NCI-H187 treated with DMSO at 0.1 percent for 48 hours (cell line): ENCODE measurements around the gene SLC23A3.
"Not testable (repeated sequence)": the region's sequence is repeated elsewhere in the genome, so short reads cannot be mapped to it uniquely, and the experiment has no call there.

ENCODE experiments used
- DNase-seq: peaks from one replicate; lab custom pipeline; 2025; lab: John Stamatoyannopoulos, UW

SLC23A3 gene

DNA sequence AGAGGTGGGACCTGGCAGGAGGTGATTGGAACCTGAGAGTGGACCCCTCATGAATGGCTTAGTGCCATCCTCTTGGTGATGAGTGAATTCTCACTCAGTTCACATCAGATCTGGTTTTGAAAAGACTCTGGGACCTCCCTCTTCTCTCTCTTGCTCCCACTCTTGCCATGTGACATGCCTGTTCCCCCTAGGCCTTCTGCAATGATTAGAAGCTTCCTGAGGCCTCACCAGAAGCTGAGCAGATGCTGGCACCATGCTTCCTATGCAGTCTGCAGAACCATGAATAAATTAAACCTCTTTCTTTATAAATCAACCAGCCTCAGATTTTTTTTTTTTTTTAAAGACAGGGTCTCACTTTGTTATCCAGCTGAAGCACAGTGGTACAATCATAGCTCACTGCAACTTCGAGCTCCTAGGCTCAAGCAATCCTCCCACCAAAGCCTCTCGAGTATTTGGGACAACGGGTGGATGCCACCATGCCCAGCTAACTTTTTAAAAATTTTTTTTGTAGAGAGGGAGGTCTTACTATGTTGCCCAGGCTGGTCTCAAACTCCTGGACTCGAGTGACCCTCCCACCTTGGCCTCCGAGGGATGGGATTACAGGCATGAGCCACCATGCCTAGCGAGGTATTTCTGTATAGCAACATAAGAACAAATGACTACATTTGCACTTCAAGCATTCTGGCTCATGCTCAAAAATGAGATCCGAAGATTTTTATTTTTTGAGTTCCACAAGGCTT lies 34.8 kb upstream of the SLC23A3 start:
- DNase-seq, result no peak

DNA sequence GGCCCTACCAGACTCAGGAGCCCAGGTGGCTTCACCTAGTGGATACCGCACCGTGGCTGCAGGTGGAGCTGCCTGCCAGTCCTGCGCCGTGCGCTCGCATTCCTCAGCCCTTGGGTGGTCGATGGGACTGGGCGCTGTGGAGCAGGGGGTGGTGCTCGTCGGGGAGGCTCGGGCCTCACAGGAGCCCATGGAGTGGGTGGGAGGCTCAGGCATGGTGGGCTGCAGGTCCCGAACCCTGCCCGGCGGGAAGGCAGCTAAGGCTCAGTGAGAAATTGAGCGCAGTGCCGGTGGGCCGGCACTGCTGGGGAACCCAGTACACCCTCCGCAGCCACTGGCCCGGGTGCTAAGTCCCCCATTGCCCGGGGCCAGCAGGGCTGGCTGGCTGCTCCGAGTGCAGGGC lies 31.5 kb upstream of the SLC23A3 start:
- not testable (repeated sequence) for DNase-seq

DNA sequence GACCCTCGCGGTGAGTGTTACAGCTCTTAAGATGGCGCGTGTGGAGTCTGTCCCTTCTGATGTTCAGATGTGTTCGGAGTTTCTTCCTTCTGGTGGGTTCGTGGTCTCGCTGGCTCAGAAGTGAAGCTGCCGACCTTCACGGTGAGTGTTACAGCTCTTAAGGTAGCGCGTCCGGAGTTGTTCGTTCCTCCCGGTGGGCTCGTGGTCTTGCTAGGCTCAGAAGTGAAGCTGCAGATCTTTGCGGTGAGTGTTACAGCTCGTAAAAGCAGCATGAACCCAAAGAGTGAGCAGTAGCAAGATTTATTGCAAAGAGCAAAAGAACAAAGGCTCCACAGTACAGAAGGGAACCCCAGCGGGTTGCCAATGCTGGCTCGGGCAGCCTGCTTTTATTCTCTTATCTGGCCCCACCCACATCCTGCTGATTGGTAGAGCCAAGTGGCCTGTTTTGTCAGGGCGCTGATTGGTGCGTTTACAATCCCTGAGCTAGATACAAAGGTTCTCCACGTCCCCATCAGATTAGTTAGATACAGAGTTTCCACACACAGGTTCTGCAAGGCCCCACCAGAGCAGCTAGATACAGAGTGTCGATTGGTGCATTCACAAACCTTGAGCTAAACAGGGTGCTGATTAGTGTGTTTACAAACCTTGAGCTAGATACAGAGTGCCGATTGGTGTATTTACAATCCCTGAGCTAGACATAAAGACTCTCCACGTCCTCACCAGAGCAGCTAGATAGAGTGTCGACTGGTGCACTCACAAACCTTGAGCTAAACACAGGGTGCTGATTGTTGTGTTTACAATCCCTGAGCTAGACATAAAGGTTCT lies 30.9 kb upstream of the SLC23A3 start:
- DNase-seq, result not testable (repeated sequence)

DNA sequence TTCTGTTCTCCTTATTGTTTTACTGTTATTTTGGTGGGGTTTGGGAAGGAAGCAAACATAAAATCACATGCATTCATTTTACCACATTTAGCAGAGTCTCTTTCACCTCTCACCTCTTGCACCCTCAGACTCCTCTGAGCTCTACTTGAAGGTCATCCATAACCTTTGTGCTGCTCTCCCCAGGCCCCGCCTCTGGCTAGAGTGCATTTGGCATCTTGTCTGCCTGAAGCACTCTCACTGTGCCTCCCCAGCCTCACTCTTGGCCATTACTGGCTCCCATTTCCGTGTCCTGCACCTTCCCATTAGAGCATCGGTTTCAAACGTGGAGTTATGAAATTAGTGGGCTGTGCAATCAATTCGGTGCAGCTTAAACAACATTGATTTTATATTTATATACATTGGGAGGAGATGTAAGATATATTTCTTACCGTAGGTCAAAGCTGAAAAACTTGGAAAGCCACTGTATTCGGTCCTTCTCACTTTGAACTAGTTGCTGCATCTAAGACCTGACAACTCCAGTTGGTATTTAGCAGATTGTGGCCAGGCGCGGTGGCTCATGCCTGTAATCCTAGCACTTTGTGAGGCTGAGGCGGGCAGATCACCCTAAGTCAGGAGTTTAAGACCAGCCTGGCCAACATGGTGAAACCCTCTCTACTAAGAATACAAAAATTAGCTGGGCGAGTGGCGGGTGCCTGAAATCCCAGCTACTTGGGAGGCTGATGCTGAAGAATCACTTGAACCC lies 29.8 kb upstream of the SLC23A3 start:
- no peak for DNase-seq

DNA sequence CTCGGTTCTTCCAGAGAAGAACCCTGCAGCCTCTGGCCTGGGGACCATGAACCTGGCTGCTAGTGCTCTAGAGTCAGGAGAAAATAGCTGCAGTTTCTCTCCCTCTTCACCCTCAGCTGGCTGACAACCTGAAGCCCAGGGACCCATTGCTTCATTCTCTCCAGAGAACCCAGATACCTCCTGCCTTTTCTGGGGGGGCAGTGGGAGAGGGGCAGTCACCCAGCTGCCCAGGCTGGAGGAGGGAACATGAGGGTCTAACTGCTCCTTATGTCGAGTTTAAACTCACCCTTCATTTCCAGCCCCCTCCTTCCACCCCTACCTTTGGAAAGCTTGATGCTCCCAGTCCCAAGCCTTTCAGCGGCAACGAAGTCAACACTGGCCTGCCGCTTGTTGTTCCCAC lies 29.1 kb upstream of the SLC23A3 start:
- DNase-seq, result no peak

DNA sequence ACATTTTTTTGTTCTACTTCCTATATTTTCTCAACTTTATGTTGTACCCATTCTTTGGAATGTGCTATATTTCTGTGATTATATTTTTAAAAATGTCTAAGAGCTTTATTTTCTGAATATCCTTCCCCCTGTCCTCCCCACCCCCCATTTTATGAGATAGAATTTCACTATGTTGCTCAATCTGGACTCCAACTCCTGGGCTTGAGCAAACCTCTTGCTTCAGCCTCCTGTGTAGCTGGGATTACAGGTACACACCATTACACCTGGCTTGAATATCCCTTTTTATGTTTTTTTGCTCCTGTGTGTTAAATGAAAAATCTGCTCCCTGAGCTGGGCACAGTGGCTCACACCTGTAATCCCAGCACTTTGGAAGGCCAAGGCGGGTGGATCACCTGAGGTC lies 27.6 kb upstream of the SLC23A3 start:
- DNase-seq, result no peak

DNA sequence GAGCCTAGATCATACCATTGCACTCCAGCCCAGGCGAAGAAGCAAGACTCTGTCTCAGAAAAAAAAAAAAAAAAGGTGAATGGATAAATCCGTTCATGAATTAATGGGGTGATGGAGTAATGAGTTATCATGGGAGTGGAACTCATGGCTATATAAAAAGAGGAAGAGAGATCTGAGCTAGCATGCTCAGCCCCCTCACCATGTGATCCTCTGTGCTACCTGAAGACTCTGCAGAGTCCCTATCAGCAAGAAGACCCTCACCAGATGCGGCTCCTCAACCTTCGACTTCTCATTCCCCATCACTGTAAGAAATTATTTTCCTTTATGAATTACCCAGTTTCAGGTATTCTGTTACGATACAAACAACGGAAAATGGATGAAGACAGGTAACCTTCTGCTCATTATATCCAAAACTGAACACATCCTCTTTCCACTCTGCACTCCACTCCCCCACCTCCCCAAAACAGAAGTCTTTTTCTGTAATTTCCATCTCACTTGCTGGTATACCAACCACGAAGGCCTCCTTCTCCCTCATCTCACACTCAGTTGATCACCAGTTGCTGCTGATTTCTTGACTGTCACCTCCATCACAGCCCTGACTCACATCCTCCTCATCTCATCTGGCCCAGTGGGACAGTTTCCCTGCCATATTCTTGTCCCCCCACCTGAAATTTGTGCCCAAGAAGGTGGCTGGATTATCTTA lies 17.1 kb upstream of the SLC23A3 start:
- DNase-seq, result no peak

DNA sequence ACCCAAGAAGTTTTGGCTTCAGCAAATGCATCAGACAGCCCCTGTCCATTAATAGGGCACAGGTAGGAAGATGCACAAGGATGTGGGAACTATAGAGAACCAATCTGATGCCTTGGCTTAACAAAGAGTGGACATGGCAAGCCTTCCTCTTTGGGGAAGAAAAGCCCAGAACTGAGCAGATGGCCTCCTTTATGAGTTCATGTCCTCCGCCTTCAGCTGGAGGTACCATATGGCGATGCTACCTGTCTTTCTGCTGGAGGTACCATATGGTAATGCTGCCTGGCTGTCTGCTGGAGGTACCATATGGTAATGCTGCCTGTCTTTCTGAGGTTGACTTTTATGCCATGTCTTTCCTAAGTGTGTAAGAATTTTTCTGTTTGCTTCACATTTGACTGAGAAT lies 14.3 kb upstream of the SLC23A3 start:
- no peak for DNase-seq

DNA sequence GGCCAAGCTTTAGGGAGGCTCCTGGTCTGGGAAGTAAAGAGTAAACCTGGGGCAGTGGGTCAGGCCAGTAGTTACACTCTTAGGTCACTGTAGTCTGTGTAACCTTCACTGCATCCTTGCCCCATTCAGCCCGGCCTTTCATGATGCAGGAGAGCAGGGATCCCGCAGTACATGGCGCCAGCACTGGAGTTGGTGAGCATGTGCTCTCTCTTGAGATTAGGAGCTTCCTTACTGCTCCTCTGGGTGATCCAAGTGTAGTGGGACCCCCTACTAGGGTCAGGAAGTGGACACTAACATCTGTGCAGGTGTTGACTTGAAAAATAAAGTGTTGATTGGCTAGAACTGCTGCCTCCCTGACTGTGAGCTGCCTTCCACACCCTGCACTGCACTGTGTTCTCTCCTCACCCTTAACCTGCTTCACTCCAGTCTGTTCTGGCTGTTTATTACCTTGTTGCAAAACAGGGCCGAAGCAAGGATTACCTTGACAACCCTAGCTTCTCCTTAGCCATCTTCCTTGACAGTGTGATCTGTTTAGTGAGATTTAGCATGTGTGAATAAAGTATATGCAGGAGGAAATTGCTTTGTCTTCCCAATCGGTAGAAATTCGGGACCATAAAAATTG lies 13.4 kb upstream of the SLC23A3 start:
- DNase-seq, result no peak

DNA sequence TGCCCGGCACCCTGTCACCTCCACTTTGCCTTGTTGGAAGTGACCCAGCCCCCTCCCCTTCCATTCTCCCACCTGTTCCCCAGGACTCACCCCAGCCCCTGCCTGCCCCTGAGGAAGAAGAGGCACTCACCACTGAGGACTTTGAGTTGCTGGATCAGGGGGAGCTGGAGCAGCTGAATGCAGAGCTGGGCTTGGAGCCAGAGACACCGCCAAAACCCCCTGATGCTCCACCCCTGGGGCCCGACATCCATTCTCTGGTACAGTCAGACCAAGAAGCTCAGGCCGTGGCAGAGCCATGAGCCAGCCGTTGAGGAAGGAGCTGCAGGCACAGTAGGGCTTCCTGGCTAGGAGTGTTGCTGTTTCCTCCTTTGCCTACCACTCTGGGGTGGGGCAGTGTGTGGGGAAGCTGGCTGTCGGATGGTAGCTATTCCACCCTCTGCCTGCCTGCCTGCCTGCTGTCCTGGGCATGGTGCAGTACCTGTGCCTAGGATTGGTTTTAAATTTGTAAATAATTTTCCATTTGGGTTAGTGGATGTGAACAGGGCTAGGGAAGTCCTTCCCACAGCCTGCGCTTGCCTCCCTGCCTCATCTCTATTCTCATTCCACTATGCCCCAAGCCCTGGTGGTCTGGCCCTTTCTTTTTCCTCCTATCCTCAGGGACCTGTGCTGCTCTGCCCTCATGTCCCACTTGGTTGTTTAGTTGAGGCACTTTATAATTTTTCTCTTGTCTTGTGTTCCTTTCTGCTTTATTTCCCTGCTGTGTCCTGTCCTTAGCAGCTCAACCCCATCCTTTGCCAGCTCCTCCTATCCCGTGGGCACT lies 12.7 kb upstream of the SLC23A3 start:
- DNase-seq, result no peak

DNA sequence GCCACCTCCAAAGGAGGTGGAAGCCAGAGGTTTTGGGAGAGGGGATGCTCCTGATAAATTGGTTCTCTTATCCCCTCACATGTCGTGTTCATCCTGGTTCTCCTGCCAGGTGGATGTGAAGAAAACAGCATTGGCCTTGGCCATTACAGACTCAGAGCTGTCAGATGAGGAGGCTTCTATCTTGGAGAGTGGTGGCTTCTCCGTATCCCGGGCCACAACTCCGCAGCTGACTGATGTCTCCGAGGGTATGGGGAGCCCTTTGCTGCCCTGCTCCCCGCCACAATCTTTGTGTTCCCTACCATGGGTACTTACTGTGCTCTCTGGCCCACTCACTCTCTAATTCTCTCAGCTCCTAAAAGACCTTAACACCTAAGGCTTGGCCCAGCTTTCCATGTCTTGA lies 11.7 kb upstream of the SLC23A3 start:
- no peak for DNase-seq

DNA sequence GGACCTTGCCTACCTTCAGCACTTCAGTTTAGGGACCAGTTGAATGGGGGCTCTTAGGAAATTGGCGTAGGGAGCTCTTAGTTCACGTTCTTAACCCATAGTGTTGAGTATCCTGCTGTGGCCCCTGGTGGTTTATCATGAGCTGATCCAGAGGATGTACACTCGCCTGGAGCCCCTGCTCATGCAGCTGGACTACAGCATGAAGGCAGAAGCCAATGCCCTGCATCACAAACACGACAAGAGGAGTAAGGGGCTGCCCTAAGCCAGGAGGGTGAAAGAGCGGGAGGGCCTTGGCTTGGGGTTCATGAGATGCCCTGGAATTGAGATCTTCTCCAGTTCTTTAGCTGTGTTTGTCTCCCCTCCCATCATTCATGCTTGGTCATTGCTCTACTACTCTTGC lies 11.1 kb upstream of the SLC23A3 start:
- DNase-seq, result no peak

DNA sequence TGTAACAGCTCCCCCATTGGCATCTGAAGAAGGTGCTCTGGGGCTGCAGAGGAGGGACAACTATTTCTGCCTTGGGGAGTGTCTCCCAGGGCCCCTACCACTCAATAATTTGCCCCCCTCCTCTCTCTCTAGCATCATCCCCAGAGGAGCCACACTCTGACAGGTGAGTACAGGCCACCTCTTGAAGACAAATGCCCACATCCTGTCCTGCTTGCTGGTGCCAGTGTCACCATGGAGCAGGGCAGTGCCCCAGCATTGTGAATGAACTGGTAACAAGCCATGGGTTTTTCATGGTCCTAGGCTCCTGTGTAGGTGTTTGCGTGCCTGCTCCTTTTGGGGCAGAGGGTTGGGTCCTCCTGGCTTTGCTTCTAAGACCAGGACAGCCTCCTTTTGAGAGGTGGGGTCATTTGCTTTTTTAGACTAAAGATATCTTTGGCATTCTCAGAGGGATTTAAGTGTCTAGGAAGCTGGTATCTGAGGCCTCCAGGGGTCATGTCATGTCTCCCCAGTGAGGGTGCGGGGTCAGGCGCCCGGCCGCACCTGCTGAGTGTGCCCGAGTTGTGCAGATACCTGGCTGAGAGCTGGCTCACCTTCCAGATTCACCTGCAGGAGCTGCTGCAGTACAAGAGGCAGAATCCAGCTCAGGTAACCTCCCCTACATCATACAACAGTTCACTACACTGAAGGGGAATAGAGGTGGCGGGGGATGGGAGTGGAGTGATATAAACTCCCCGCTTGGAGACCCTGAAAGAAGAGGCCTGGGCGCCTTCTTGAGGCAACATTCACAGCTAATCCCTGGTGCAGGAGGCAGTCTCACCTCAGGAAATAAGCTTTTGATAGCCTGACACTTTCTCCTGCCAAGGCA lies 10.0 kb upstream of the SLC23A3 start:
- no peak for DNase-seq

DNA sequence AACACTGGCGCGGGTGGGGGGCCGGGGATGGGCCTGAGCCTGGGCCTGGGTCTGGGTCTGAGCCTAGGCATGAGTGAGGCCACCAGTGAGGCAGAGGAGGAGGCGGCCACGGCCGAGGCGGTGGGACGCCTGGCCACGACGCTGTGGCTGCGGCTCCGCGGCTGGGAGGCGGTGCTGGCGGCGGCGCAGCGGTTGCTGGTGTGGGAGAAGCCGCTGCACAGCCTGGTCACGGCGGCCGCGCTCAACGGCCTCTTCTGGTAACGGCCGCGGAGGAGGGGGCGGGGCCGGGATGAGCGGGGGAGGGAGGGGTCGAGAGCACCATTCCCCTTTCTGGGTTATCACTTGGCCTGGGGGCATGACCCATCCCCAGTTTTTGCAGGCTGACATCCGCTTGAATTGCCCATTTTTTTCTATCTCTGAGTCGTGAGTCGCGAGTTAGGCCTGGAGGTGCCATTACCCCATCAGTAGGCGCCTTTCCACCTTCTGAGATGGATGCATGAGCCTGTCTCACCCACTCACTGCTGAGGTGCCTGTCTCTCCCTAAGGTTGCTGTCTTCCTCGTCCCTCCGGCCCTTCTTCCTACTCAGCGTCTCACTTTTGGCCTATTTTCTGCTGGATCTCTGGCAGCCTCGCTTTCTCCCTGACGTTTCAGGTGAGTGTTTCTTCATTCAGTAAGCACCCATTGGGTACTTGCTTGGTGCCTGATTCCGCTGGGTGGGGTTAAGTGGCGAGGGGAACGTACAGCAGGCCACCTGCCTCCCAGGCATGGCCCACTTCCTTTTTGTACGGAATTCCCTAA lies 8.7 kb upstream of the SLC23A3 start:
- DNase-seq, result no peak

DNA sequence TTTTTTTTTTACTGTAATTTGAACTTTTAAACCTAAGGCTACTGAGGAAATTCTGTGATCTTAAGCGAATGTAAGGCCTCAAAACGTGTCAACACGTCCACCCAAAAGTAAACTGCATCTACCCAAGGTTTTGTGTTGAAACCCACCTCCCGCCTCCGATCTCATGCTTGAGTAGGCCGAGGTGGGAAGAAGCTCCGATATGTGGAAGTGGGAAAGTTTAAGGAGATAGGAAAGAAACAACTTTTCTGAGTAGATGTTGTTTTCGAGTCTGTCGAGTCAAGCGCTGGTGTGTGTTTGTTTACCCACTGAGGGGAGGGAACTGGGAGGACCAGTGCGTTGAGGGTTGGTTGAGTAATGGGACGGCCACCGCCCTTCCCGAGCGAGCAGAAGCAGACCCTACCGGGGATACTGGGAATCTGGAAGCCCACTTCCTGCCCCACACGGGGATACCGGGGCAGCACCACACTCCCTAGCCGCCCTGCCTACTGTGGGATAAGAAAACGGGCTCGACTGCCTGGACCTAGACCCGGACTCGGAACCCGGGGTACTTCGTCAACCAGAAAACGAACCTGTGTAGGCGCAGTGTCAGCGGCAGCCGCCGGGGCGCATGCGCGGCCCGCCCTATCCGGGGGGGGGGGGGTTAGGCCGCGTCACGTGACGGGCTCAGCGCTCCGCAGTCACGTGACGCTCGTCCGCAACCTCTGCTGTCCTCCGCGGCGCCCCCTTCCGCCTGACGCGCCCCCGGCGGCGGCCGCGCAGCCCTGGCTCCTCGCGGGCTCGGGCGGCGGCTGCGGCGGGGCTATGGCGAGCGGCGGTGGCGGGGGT lies 7.9 kb upstream of the SLC23A3 start, which contains the start of gene RETREG2:
Gene RETREG2, plus strand, starts transcription at position 724 of the 825 bp plus-strand sequence. Its CDS starts 78 bp downstream, at position 802.
- no peak for DNase-seq

DNA sequence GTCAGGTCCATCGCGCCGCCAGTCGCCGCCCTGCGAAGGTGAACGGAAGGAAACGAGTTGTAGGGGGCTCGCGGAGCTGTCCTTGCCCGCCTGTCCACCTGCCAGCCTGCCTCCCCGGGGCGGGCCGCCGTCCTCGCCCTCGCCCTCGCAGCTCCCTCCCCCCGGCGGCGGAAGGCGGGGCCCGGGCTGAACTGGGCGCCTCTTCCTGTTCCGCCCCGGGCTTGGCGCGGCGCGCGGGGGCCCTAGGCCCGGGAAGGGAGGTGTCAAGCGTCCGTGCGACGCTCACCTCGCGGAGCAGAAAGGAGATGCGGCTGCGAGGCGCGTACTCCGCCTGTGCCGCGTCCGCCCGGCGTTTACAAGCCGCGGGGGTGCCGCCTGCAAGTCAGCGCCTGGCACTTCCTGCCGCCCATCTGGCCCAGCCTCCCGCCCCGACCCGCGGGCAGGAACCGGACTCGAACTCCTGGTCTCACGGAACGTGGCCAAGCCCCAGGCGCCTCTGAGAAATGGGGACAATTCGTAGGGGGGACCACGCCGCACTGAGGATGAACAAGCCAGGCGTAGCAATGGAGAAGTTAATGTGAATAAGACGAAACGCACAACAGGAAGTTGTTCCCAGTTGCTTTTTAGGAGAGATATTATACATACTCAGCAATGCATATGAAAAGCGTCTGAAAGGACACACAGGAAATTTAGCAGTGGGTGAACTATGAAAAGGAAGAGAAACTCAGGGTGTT lies 7.2 kb upstream of the SLC23A3 start, which contains the start of gene CNPPD1:
Gene CNPPD1, minus strand, starts transcription at position 108 of the 734 bp plus-strand sequence. Its CDS starts 97 bp downstream, at position 11.
- no peak for DNase-seq
